Large intestine (tissue), 3 donors: ENCODE results near the gene UGP2. TPM values are rescaled to one million over a fixed set of nuclear protein-coding genes. Genes with fewer than 3 reads are reported as not detected.

Experiments used
- DNase-seq, 2 donors: peaks; one replicate each; pipeline versions ENCODE4 v3.0.0 to v3.0.0-alpha.2; 2013
- H3K27ac ChIP-seq: one replicate; pipeline ENCODE4 v1.5.1; 2013; ENCODE audit warnings: low read length
- H3K27me3 ChIP-seq: 2 replicates; pipeline ENCODE4 v1.6.1; 2013; ENCODE audit warnings: low read length; ENCODE audit not compliant: control insufficient read depth, insufficient read depth
- H3K36me3 ChIP-seq: 2 replicates; pipeline ENCODE4 v1.6.1; 2013; ENCODE audit warnings: low read length; ENCODE audit not compliant: control insufficient read depth, insufficient read depth
- H3K4me1 ChIP-seq: one replicate; pipeline ENCODE4 v1.6.1; 2013; ENCODE audit warnings: low read length; ENCODE audit not compliant: control insufficient read depth, insufficient read depth
- H3K4me3 ChIP-seq: one replicate; pipeline ENCODE4 v1.5.1; 2013; ENCODE audit warnings: low read length
- H3K9me3 ChIP-seq: one replicate; pipeline ENCODE4 v1.6.1; 2013; ENCODE audit warnings: mild to moderate bottlenecking, low read depth, low read length, moderate library complexity; ENCODE audit not compliant: control insufficient read depth
- WGBS: methylation state at CpG from one replicate; pipeline ENCODE4 v1.1.5; 2013; ENCODE audit warnings: low lambda C conversion rate; ENCODE audit not compliant: insufficient coverage; 5-methylcytosine and 5-hydroxymethylcytosine counted together
- polyA plus RNA-seq: library from polyadenylated mRNA; unstranded; fragments of 120-200 nt; gene quantifications from one replicate; pipeline ENCODE4 v1.2.1, GENCODE V29; 2013

The UGP2 gene
- polyA plus RNA-seq, 1 donor: 116 TPM

DNA sequence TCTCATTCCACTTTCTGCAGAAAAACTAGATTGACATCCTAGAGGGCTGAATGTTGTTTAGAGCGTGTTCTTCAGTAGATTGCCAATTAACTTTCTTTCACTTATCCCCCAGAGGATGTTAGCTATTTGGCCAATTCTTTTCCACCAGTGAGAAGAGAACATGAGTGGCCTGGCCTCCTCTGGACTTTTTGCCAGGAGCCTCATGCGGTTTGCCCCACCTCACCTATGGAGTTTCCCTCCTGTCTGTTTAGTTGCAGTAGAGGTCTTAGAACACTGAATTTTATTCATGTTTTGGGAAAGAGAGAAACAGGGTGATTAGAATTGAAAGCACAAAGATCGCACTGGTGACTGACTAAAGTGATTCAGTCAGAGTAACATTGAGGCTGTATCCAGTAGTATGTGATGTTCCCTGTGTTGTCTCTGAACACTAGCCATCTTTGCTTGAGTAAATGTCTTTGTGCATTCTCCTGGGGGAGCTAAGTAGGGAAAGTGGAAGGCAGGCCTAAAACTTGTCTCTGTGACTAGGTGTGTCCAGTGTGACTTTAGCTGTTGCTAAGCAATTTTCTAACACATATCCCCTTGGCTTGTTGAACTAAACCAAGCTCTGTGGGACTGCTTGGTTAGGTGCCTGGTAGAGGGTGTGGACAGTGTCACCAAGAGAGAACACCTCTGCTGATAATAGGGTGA lies 34.0 kb downstream of the UGP2 start:
- no peak for DNase-seq
- 100% methylated on average over 2 of the region's 3 CpGs for WGBS
- H3K4me1 ChIP-seq: no peaks in the 10 kb centered on the region
- H3K27me3 ChIP-seq: no peaks in the 10 kb centered on the region
- no peak overlapping the region for H3K4me3 ChIP-seq
- H3K36me3 ChIP-seq: peaks cover 21% of the 10 kb centered on the region
- no peaks in the 10 kb centered on the region for H3K9me3 ChIP-seq
- H3K27ac ChIP-seq: no peak overlapping the region

- no peak for DNase-seq
- Histone ChIP-seq H3K27ac (no peak overlapping the region), H3K4me1 (no peaks in the 10 kb centered on the region), H3K36me3 (peaks cover 21% of the 10 kb centered on the region), H3K27me3 (no peaks in the 10 kb centered on the region), H3K4me3 (no peak overlapping the region), H3K9me3 (no peaks in the 10 kb centered on the region)
- 100% methylated on average over 4 of the region's 5 CpGs for WGBS
Observed at GRCh38 chr2:63876311-63876710, 34.6 kb downstream of the UGP2 start.

GRCh38 chr2:63878486-63878885 lies 36.8 kb downstream of the UGP2 start:
- no peak overlapping the region for H3K4me3 ChIP-seq
- H3K36me3 ChIP-seq: peaks cover 25% of the 10 kb centered on the region
- H3K9me3 ChIP-seq: no peaks in the 10 kb centered on the region
- no peaks in the 10 kb centered on the region for H3K4me1 ChIP-seq
- DNase-seq: no peak
- no peaks in the 10 kb centered on the region for H3K27me3 ChIP-seq
- H3K27ac ChIP-seq: no peak overlapping the region
- WGBS: no CpG with 5 or more reads among the region's 1 CpG

- H3K27ac ChIP-seq: no peak overlapping the region
- no peak for DNase-seq
- peaks cover 22% of the 10 kb centered on the region for H3K36me3 ChIP-seq
- no peak overlapping the region for H3K4me3 ChIP-seq
- no CpG with 5 or more reads among the region's 2 CpGs for WGBS
- H3K4me1 ChIP-seq: no peaks in the 10 kb centered on the region
- no peaks in the 10 kb centered on the region for H3K9me3 ChIP-seq
- H3K27me3 ChIP-seq: no peaks in the 10 kb centered on the region
Observed at GRCh38 chr2:63879876-63880433, 38.3 kb downstream of the UGP2 start.

- H3K27ac ChIP-seq: no peak overlapping the region
- peaks cover 24% of the 10 kb centered on the region for H3K36me3 ChIP-seq
- H3K27me3 ChIP-seq: no peaks in the 10 kb centered on the region
- no peak overlapping the region for H3K4me3 ChIP-seq
- no peaks in the 10 kb centered on the region for H3K9me3 ChIP-seq
- no peak for DNase-seq
- H3K4me1 ChIP-seq: no peaks in the 10 kb centered on the region
- WGBS: 80% methylated on average over 1 of the region's 4 CpGs
Observed at GRCh38 chr2:63880625-63881024, 38.9 kb downstream of the UGP2 start.

DNA sequence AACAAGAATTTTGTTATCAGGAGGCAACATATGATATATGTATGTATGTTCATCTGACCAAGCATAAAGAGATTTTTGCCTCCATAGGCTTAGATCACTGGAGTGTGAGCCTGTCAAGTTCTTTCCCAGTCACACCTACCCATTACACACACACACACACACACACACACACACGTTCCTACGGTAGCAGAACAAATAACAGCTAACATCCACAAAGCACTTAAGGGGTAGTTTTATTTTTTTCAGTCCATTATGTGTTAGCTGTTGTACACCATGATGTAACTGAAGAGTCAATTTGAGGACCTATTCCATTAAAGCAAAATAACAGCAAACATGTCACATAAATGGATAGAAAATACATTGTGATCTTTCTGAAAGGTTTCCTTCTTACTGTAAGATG lies 39.5 kb downstream of the UGP2 start:
- WGBS: no CpG with 5 or more reads among the region's 2 CpGs
- no peak overlapping the region for H3K27ac ChIP-seq
- no peaks in the 10 kb centered on the region for H3K27me3 ChIP-seq
- H3K36me3 ChIP-seq: peaks cover 26% of the 10 kb centered on the region
- no peak for DNase-seq
- H3K4me1 ChIP-seq: no peaks in the 10 kb centered on the region
- H3K9me3 ChIP-seq: no peaks in the 10 kb centered on the region
- H3K4me3 ChIP-seq: no peak overlapping the region

DNA sequence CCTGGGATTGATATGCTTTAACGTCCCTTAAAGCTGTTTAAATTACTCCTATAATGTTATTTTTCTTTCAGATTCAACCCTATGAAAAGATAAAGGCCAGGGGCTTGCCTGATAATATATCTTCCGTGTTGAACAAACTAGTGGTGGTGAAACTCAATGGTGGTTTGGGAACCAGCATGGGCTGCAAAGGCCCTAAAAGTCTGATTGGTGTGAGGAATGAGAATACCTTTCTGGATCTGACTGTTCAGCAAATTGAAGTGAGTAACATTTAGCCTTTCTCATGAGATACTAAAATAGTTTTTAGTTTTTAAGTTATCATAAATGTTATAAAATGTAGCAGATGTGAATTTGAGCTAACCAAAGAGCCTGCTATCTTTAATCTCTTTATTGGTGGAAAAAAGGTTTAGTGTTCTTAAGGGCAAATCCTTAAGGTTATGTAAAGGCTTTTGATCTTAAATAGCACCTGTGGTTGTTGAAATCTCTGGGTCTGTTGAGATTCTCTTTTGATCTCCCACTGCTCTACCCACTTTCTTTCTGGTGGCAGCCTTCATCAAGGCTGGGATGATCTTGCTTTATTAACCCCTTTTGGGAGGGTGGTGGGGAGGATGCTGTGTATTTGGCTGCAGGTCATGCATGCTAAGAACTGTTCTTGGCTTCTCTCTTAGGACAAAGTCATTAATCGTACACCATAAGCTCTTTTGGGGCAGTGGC lies 40.9 kb downstream of the UGP2 start:
- DNase-seq: no peak
- peaks cover 38% of the 10 kb centered on the region for H3K36me3 ChIP-seq
- H3K4me1 ChIP-seq: no peaks in the 10 kb centered on the region
- H3K4me3 ChIP-seq: no peak overlapping the region
- no peaks in the 10 kb centered on the region for H3K9me3 ChIP-seq
- no CpG with 5 or more reads among the region's 3 CpGs for WGBS
- H3K27ac ChIP-seq: no peak overlapping the region
- no peaks in the 10 kb centered on the region for H3K27me3 ChIP-seq

GRCh38 chr2:63886445-63886844 lies 44.7 kb downstream of the UGP2 start:
- no peak for DNase-seq
- H3K27ac ChIP-seq: no peak overlapping the region
- H3K27me3 ChIP-seq: no peaks in the 10 kb centered on the region
- peaks cover 58% of the 10 kb centered on the region for H3K36me3 ChIP-seq
- WGBS: no CpG with 5 or more reads among the region's 2 CpGs
- H3K9me3 ChIP-seq: no peaks in the 10 kb centered on the region
- no peaks in the 10 kb centered on the region for H3K4me1 ChIP-seq
- no peak overlapping the region for H3K4me3 ChIP-seq

GRCh38 chr2:63888053-63888452 lies 46.4 kb downstream of the UGP2 start:
- Histone ChIP-seq H3K4me3 (no peak overlapping the region), H3K27me3 (no peaks in the 10 kb centered on the region), H3K9me3 (no peaks in the 10 kb centered on the region), H3K27ac (no peak overlapping the region), H3K4me1 (no peaks in the 10 kb centered on the region), H3K36me3 (peaks cover 54% of the 10 kb centered on the region)
- no CpG with 5 or more reads among the region's 2 CpGs for WGBS
- DNase-seq: no peak

GRCh38 chr2:63888490-63889402 lies 47.0 kb downstream of the UGP2 start:
- Histone ChIP-seq H3K4me1 (no peaks in the 10 kb centered on the region), H3K27me3 (no peaks in the 10 kb centered on the region), H3K27ac (no peak overlapping the region), H3K36me3 (peaks cover 52% of the 10 kb centered on the region), H3K4me3 (no peak overlapping the region), H3K9me3 (no peaks in the 10 kb centered on the region)
- WGBS: 100% methylated on average over 2 of the region's 6 CpGs
- peak; percentile 26 to 38 for DNase-seq
